GM21529 (cell line): ENCODE data around the gene MASP1.
A peak's percentile ranks its signal among the peaks of the same experiment; 100 is the strongest.
"Not testable (repeated sequence)": the region's sequence is repeated elsewhere in the genome, so short reads cannot be mapped to it uniquely, and the experiment has no call there.

Source experiments
- ATAC-seq: cut with Tn5 transposase; IDR thresholded peaks from one replicate; pipeline ENCODE4 v1.9.1; 2021; ENCODE audit not compliant: unreplicated experiment

MASP1 gene

GRCh38 chr3:187230011-187230410, 61.5 kb downstream of the MASP1 start:
- ATAC-seq: no peak

GRCh38 chr3:187228740-187229139, 62.8 kb downstream of the MASP1 start:
- no peak for ATAC-seq

GRCh38 chr3:187227658-187228258, 63.8 kb downstream of the MASP1 start:
- ATAC-seq: no peak

DNA sequence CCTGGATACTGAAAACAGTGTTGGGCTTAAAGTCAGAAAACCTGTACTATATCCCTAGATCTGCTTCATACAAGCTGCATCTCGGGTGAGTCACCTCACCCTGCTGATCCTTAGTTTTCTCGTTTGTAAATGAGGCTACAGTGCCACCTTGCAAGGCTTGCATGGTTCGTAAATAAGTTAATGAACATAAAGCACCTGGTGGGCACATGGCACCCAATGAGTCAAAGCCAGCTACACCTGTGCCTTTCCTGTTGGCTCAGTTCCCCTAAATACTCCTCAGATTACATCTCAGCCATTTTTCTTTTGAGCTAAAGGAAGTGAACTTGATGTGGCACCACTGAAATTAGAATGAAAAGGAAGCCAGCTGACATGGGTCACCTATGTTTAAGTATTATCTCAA, 67.7 kb downstream of the MASP1 start:
- ATAC-seq: no peak

GRCh38 chr3:187222801-187223200, 68.7 kb downstream of the MASP1 start:
- no peak for ATAC-seq

- no peak for ATAC-seq
Measured at GRCh38 chr3:187215460-187215859, 76.1 kb downstream of the MASP1 start.

DNA sequence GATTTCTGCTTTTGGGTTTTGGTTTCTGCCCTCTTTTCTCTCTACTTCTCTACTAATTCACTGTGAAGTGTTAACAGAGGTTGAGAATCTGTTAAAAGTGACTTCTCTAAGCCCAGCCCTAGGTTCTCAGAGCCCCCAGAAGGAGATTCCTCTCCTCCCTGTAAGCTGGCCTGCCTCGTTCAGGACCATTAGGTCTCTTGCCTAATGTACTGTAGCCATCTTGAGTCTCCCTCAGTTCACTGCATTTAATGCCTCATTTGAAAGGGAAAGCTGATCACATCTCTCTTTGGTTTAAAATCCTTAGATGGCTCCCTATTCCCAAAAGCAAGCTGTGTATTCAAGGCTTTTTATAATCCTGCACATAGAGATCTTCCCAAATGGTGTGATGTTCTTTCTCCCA, 77.9 kb downstream of the MASP1 start:
- no peak for ATAC-seq

GRCh38 chr3:187212705-187213104, 78.8 kb downstream of the MASP1 start:
- ATAC-seq: no peak

DNA sequence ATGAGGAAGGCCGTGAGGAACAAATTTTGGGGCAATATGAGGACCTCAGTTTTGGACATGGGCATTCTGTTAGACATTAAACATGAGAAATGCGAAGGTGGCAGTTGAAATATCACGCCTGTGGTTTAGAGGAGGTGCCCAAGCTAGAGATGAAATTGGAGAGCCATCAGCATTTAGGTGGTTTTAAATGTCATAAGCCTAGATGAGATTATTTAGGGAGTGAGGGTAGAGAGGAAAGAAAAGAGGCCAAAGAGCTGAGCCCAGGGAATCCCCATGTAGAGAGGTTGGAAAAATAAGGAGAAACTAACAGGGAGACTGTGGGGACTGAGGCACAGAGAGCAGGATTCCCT, 79.4 kb downstream of the MASP1 start:
- no peak for ATAC-seq

GRCh38 chr3:187211532-187212195, 79.9 kb downstream of the MASP1 start:
- ATAC-seq: no peak

- peak; percentile 77 for ATAC-seq
Measured at GRCh38 chr3:187210545-187211327, 80.8 kb downstream of the MASP1 start.

DNA sequence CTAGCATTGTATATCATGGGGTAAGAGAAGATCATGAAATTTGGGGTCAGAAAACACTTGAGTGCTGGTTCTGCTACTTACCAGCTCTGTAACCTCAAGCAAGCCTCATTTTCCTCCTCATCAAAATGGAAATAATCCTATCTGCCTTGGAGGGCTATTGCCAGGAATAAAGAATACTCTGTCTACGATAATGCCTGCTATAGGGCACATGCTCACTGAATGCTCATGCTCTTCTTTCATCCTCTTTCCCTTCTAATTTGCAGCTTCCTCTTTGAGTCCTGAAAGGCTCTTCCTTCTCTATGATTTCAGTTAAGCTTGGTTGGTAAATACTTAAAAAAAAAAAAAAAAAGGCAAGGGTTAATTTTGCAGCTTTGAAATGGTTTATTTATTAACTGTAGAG, 81.4 kb downstream of the MASP1 start:
- ATAC-seq: no peak

DNA sequence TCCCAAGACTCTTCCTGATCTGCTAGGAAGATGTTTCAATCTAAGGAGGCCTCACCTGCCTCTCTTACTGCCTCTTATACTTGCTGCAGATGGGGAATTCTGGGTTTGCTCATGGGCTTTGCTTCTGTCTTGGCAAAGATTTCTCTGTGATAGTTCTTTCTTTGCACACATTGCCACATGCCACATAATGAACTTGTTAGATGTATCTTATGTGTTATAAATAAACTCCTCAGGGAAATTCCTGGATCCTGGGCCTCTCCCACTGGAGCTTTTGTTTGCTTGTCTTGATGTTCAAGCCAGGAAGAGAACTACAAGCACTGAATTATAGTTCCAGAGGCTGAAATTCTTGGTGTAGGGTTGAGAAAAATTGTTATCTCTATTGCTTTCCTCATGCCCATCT, 82.0 kb downstream of the MASP1 start:
- no peak for ATAC-seq

DNA sequence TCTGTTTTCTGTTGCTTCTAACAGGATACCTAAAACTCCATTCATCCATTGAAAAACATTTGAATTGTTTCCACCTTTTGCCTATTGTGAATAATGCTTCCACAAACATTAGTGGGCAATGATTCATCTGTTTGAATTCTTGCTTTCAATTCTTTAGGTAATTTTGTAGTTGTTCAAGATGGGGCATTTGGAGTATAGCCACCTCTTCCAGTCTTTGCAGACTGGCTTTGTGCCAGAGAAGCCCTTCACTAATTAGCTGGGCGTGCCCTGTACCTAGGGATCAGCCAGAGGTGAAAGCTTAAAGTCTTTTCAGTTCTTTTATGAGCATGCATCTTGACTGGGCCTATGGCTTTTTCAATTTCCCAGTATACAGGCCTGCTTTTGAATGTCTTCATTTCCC, 83.4 kb downstream of the MASP1 start:
- no peak for ATAC-seq

DNA sequence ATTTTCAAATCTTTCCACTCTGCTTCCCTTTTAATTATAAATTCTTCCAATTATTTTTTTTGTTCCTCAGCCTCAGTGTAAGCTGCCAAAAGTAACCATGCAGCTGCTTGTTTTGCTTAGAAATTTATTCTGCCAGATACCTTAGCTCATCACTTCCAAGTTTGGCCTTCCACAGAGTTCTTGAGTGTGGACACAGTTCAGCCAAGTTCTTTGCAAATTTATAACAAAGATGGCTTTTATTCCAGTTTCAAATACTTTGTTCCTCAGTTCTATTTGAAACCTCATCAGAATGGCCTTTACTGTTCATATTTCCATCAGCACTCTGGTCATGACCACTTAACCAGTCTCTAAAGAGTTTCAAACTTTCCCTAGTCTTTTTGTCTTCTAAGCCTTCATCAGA, 83.9 kb downstream of the MASP1 start:
- ATAC-seq: no peak

GRCh38 chr3:187207062-187207461, 84.5 kb downstream of the MASP1 start:
- ATAC-seq: no peak

DNA sequence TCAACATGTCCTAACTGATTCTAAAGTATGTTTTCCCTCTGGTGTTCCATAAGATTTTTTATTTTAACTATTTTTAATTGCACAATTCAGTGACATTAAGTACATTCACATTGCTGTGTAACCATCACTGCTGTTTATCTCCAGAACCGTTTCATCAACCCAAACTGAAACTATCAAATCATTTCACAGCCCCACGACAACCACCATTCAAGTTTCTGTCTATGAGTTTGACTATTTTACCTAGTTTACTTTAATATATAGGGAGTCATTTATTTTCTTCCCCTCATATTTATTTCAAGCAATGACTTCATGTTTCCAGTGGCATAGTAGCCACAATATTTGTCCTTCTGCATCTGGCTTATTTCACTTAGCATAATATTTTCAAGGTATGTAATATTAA, 85.9 kb downstream of the MASP1 start:
- ATAC-seq: no peak

- not testable (repeated sequence) for ATAC-seq
Measured at GRCh38 chr3:187199463-187200050, 92.0 kb downstream of the MASP1 start.

GRCh38 chr3:187198490-187198889, 93.0 kb downstream of the MASP1 start:
- ATAC-seq: no peak

DNA sequence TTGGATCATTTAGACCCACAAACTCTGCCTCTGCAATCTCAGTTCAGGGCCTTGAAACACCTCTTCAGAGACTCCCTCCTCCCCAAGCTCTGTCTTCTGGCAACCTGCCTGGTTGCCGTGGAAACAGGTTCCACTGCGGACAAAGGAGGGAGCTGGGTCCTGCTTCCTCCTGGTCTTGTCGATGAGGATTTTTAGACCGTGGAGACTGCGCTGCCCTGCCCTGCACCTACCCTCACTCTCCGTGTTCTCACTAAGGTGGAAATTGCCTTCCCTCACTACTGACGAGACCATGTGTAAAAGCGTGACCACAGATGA, 94.2 kb downstream of the MASP1 start, which contains the start of gene RTP1:
Gene RTP1, plus strand, starts transcription at position 152 of the 315 bp plus-strand sequence. Its CDS starts 30 bp downstream, at position 182.
- ATAC-seq: no peak

DNA sequence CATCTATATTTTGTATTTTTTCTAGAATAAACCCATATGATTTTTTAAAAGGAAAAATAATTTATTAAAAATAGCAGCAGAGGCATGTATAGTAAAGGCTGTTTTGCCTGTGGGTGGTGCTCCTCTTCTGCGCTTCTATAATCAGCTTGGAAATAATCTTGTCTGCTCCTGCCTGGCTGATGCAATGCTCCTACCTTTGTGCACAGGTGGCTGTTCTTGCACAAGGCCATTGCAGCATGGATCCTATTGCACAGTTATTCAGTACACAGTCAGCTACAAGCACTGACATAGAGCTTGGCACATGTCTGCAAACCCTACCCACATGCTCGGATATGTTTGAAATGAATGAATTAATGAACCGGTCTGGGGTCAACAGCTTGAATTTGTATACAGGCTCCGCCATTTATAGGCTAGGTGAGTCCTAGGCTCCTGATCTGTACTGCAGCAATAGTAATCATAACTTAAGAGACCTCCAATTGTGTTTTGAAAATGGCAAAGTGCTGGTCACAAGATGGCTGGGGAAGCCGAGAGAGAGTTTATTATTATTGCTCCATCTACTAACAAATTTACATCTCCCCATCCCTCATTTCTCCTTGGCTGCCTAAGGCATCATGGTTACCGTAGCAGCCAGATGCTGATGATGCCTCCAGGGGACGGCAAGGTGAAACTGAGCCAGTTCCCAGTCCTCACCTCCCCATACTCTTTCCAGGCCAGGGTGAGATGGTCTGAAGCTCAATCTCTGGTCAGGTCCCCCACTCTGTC, 94.8 kb downstream of the MASP1 start:
- no peak for ATAC-seq
